ENCODE results near the gene APPBP2.

DNA sequence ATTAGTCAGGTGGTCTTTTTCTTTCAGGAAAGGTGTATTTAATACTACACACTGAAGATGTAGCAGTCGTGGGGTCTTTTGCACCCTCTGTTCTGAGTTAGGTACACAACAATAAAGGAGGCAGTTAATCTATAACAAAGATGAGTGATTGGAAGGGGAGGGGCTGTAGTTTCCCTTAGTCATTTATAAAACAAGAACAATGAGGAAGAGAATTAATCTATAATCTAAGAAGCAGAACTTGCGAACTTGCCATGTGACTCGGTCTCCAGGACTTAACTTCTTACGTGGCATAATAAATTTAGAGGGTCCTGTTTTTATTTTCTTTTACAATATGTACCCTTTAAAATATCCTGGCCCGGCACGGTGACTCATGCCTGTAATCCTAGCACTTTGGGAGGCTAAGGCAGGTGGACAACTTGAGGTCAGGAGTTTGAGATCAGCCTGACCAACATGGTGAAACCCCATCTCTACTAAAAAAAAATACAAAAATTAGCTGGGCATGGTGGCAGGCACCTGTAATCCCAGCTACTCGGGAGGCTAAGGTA lies 8.6 kb upstream of the APPBP2 start:
- no peak for TF ChIP-seq GATA3 (IDR thresholded peaks at IDR 0.05; ENCODE audit: low read depth, low read length)
- TF ChIP-seq GATA2 (IDR thresholded peaks at IDR 0.05; ENCODE audit: low read depth, low read length) = no peak

Measured in SH-SY5Y (cell line).